TTC549 (cell line): ENCODE measurements around the gene TGFA.

Source experiments
- FAIRE-seq: peaks from 2 replicates; lab custom pipeline; 2012; peaks lifted over from hg19 to GRCh38; lab: Jason Lieb, UNC

The TGFA gene

DNA sequence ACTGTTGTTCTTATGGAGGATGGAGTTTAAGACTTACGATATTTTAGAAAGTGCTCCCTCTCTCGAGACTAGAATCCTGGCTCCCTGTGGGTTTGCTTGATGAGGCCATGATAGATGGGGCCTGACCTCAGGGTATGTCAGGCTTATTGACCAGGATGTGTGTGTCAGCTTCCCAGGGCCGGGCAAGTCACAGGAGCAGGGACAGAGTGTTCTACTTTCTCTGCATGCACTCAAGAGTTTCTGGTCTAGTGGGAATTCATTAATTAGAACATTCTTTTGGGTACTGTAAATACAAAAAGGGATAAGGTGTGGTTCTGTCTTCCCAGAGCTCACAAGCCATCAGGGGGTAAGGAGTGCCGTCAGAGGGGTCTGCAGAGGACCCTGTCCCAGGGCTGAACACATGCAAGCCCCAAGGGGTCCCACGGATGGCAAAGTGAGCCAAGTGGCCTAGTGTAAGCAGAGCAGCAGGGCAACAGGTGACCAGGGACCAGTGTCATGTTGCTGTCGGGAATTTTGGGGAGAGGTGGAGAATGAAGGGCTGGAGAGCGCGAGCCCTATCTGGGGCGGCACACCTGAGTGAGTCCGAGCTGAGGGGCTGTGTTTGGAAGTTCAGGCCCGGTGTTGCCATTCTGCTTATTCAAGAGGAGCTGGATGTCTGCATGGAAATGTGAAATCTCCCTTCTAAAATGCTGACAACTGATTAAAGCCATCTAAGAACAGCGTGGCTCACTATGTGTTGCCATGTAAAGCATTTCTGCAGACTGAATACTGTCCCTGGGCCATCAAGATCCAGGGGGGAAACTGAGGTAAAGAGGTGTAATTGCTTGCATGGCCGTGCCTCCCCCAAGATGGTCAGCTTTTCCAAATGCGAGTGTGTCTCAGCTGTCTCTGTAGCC lies 91.4 kb downstream of the TGFA start:
- FAIRE-seq: no peak

DNA sequence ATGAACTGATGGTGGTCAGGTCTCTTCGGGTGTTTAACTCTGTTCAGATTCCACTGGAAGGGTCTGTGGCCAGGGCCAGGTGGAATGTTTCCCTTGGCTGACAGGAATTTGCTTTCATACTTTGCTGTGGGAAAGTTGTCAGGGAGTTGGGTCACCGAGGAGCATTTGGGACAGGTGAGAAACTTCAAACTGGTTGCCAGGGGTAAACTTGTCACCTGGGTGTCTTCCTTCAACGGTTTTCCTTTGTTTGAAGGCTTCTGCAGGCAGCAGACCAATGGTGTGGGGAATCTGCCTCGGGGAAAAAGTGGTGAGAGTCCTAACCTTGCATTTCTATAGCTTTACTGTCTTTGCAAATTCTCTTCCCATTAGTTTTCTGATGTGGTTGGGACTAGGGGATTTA lies 92.2 kb downstream of the TGFA start:
- no peak for FAIRE-seq

DNA sequence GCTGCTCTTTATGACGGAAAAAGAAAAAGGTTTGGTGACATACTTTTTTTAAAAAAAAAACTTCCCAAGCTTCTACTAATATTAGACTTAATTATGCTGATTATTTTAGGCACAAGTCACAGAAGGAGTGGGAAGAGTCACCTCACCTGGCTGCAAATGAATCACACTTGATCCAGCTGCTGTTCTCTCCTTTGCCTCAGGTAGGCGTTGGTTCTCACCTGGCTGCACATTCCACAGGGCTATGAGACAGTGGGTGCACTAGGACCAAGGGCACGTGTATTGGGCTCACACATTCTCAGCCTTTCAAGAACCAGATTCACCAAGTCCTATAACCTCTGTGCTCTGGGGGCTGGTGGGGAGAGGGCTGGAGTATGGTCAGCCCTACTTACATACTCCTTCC lies 93.3 kb downstream of the TGFA start:
- no peak for FAIRE-seq

DNA sequence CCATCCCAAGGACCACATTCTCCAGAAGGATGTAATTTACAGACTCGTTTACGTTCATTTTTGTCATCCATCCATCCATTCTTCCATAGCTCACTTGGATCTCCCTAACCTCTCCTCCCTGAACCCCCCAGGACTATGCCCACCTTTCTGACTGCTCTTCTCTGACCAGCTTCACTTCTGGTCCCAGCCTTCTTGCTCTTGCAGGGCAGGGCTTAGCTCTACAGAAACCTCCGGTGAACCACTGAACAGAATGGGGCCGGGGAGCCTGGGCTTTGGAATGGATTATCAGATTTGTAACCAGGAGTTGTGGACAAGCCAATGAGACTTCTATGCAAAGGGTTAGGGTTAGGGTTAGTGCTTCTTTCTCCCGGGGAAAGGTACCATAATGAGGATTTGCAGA lies 95.0 kb downstream of the TGFA start:
- FAIRE-seq: no peak

DNA sequence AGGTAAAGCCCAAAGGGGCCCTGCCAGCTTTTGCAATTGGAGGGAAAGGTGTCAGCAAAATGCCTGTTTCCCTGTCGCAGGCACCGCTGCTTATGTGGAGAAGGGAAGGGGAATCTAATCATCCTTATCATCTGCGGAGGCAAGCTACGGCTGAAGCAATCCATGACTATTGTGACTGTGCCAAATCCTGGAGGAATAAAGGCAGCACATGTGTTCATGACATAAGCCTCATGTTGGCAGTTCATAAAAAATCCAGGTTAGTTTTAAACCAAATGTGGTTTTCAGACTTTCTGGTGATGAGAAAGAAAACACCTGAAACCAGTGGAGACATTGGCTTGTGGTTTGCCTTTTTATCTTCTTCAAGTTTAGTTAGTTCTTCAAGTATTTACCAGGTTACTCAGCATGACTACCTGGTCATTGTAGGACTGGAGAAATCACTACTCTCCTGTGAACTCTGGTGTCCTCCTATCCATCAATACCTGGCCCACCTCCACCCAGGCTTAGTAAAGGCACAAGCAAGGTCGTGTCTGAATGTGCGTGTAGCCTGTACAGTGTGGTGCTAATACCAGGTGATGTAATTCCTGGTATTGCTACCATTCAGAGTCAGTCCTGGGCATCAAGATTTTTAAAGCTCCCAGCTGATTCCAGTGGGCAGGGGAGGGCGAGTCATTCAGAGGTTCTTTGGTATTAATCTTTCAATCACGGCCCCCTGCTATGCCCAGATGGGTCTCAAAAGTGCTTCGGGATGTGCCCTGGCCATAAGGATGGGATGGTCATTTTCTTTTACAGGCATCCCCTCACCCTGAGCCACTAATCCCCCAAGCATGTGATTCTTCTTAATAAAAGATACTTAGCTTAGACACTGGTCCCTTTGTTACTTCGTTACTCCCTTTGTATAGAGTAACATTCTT lies 96.8 kb downstream of the TGFA start:
- no peak for FAIRE-seq

DNA sequence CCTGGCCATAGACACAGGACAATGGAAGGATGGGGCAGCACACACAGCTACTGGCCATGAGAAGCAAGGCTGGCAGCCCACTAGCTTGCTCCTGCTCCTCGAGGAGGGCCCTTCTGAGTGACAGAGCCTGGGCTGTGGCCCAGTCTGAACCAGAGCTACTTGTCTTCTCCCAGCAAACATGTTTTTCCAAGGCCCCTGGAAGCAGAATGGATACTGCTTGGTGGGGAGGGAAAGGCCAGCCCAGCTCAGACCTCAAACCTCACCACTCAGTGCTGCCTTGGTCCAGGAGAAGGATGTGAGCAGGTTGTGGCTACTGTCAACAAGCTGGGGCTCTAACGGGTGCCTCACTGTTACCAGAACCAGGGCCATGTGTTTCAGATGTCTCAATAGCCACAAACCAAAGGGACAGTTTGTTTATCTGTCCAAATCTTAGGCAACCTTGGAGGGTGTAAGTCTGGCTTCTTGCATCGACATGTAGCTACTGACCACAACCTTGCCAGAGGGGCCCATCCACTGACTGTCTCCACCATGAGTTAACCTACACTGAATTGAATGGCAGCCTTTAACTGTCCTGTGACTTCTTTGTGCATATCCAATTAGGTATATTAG lies 98.6 kb downstream of the TGFA start:
- no peak for FAIRE-seq

DNA sequence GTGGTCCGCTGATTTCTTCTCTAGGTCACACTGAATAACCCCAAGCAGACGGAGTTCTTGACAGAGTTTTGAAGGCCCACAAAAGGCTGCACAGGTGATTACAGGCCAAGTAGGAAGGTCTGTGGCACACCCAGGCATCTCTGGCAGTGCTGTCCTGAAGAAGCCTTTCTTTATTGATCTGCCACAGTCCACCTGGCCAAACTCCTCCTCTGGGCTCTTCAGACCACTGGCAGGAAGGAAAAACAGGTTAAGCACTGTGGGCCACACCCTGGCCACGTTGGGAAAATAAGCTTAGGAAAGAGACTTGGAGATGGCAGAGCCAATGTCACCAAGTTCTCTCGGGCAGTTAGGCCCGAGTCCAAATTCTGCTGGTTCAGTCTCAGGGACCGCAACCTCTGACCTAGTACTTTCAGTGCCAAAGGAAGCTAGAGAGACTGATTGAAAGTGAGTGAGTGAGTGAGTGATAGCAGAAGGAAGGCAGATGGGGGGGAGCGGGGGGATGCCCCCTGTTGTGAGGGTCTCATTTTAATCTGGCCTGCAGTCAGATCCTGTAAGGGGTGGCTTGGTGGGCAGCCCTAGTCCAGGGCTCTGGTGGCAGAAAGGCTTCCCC lies 102.9 kb downstream of the TGFA start:
- FAIRE-seq: no peak

DNA sequence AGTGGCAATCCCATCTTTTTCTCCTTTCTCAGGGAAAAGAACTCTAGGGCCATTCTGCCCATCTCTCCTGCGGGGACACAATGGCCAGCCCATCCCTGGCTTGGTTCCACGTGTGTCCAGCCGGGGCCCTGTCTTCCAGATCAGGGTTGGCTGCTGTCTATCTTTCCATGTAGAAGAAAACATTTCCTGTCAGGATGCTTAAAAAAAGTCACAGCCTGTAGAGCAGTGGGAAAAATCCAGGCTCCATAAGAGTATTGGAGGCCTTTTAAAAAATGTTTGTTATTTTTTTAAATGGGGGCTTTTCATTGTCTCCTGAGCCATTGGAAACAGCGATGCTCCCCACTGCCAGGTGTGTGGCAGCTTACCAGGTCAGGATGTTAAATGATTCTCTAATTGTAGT lies 105.6 kb downstream of the TGFA start:
- no peak for FAIRE-seq

DNA sequence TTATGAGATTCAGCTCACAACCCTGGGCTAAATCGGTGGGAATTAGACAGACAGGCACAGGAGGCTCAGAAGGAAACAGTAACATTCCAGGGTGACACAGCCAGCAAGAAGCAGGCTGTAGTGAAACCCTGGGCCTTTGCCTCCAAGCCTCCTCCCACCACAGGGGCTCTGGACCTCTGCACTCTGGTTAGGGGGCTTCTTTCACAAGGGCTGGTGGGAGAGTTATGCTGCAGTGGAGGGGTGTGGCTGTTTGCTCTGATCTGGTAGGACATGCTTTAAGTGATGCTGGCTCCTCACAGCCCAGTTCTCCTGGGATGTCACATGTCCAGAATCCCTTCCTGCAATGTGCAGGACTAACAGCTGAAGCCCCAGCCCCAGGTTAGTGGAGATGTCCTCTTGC lies 109.9 kb downstream of the TGFA start:
- no peak for FAIRE-seq

DNA sequence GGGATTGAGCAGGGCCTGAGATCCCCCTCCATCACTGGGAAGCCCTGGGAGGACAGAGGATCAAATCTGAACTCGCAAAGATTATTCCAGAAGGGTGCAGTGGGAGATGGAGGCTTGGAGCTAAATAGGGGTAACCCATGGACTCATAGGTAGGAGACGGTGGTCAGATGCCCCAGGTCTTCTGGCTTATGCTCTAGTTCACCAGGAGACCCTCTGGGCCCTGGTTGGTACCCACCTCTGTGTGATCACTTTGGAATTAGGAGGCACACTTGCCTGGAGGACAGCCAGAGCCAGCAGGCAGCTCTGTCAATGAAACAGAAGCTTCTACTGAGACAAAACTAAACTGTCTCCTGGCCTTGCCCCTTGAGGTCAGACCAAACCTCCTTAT lies 110.6 kb downstream of the TGFA start:
- FAIRE-seq: no peak

DNA sequence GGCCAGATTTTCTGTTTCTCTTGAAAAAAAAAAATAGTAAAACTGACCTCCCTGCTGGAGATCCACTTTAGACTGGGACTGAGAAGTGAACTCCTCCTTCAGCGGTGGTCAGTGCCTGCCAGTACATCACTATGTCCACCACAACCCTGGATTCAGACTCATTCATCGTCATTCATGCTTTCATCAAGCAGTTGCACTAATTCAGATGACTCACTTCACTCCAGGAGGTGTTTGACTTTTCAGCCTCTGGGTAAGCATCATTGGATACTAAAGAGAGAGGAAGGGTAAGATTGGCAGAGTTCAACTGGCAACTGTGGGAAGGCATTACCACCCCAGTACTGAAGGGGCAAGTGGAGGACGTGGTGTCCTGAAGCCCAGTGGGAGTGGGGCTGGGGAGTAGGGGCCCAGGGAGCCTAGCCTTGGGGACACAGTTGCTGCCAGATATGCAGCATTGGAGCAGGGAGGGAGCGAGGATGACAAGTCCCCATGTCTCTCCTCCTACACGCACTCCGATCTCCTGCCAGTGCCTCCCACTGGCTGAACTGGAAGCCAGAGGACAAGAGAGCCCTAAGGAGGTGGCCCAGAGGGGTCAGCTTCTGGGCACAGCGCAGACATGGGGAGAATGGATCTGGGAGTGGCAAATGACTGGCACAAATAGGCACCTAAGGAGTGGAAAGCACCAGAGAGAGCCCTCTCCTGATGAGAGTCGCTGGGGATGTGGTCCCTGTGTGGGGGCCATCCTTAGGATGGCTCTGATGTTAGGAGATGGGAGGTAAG lies 111.1 kb downstream of the TGFA start:
- no peak for FAIRE-seq

DNA sequence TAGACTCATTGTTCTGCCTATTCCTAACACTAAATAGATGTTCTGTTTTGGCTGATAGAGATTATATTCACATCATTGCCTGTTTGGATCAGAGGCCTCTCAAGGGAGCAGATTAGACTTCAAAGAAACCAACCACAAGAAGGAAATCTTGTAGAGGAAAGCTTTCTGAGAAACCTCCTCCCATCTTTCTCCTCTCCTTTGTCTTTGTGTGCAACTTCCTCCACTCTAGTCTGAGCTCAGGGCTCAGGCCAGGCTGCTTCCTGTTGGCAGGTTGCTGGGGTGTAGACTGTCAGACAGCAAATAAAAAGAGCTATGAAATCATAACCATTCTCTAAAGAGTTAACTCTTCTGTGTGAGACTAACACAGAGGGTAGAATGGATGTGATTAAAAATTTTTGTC lies 113.0 kb downstream of the TGFA start:
- FAIRE-seq: no peak

DNA sequence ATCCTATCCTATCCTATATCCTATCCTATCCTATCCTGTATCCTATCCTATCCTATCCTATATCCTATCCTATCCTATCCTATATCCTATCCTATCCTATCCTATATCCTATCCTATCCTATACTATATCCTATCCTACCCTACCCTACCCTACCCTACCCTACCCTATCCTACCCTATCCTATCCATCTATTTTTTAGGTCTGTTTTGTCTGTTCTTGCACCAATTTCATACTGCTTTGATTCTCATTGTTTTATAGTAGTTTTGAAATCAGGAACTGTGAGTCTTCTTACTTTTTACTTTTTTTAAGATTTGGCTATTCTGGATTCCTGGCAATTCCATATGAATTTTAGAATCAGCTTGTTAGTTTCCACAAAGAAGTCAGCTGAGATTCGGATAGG lies 118.5 kb downstream of the TGFA start:
- FAIRE-seq: no peak

DNA sequence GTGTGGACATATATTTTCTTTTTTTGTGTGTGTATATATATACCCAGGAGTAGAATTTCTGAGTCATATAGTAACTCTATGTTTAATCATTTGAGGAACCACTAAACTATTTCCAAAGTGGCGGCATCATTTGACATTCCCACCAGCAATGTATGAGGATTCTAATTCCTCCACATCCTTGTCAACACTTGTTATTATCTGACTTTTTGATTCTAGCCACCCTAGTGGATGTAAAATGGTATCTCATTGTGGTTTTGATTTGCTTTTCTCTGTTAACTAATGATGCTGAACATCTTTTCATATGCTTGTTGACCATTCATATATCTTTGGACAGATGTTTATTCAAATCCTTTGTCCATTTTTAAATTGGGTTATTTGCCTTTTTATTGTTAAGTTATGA lies 120.3 kb downstream of the TGFA start:
- no peak for FAIRE-seq

DNA sequence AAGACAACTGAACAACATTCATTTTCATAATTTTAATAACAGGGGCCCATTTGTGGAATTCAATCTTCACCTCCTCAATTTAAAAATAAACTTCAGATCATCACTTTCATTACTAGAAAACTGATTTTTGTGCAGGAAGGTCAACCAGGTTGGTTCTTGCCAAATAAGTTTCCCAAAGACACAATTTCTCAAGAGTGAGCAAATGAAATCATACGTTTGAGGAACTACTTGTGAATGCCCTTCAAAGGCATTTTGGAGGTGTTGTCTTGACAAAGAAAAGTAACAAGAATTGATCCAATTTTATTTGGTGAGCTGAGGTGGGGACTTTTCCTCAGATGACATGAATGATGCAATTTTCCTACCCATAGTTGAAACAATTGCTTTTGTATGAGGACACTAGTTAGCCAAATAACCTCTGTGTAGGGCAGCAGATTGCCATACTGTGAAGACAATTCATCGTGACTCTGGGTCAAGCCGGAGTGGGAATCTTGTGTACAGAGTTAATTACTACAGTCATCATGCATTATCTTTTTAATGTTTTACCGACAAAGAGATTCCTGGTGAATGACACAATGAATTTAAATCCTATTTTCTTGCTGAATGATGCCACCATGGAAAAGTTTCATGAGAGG lies 121.8 kb downstream of the TGFA start:
- no peak for FAIRE-seq

DNA sequence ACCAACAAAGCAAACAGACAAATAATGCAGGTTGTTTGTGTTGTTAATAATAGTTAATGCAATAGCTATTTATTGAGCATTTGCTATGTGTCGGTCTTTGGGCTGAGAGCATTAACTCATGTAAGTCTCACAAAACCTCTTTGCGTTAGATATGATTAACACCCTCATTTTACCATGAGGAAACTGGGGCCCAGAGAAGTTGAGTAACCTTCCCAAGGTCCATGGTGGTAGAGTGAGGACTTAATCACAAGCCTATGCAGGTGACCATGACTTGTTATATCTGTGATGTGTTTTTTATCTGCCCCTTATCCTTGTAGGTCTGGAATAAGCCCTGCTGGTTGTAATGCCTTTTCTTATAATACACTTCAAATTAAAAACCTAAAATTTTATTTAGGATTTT lies 127.3 kb downstream of the TGFA start:
- FAIRE-seq: no peak

DNA sequence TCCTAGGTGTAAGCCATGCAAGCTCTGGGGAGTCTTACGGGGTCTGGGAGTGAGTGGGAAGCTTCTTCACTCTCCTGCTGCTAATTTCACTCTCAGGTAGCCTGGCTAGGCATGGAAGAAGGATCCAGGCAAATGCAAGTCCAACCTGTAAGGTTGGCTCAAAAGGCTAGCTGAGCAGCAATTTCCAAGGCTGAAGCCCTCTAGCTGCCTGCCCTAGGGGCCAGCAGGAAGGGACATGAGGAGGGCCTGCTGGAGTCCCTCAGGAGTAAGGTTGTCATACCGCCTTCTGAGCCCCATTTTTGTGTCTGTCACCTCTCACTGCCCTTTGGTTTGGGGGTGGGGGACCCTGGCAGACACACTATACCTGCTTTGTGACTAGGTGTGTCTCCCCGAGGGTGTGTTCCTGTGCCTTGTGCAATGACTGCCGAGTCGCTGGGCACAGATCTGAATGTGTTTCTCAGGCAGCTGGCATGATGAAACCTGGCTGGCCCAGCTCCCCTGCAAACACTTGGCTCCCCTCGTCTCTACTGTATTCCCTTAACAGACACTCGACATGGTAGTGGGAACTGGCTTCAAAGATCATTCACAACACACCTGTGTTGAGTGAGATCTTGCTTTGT lies 127.8 kb downstream of the TGFA start:
- FAIRE-seq: no peak

DNA sequence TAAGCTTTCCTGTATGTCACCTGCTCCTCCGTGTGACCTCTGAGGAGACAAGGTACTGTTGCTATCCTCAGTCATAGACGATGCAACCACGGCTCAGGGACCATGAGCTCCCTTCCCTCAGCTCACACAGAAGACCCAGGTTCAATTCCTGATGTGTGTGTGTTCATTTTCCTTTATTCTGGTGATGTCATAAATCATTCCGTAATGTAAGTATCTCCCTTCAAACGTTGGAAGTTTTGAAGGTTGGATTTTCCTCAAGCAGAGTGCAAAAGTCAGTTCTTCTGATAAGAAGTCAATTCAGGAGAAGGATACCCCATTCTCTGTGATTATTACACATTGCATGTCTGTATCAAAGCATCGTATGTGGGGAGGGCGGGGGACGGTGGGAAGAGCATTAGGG lies 132.9 kb downstream of the TGFA start:
- FAIRE-seq: no peak

DNA sequence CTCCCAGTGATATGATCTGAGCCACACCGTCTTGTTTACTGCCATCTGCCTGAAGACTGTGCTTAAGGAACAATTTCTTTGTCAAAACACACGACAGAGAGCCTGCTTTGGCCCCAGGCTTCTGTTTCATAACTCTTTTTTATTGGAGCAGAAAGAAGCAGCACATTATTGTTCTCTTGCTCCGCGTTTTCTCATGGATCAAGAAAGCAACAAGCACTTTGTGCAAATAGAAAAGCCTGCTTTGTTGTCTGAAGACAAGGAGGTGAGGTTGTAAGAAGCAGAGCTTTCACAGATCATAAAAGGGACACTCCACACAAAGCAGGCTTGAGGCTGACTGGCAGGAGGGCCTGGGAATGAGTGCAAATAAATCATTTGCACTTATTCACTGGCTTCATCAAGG lies 133.5 kb downstream of the TGFA start:
- FAIRE-seq: no peak

DNA sequence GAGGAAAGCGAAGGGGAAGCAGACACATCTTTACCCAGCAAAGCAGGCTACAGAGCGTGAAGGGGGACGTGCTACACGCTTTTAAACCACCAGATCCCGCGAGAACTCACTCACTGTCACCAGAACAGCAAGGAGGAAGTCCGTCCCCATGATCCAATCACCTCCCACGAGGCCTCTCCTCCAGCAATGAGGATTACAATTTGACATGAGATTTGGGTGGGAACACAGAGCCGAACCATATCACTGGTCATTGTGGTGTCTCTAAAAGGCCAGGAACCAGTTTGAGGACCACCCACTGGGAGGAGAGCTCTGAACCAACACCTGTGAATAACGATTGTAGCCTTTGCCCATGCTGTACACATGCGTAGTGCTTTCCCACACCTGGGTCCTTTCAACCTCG lies 135.1 kb downstream of the TGFA start:
- FAIRE-seq: no peak

DNA sequence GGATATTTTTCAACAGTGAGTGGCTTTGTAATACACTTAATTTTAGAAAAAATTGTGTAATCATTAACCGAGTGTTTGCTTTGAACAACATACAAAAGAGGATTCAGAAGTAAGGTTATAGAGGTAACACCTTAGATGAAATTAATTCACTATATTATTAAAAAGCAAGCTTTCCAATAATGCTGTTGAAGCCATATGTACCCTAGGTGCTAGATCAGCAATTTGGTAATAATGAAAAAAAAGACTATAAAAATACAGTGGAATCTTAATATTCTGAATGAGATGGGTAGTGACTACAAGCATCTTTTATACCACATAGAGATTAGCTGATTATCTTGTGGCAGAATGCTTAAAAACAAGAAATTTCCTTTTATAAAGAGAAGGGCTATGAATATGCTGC lies 136.6 kb downstream of the TGFA start:
- FAIRE-seq: no peak
